GM12865 (cell line): ENCODE results near the gene PRSS12.
"Not testable (repeated sequence)": the region's sequence is repeated elsewhere in the genome, so short reads cannot be mapped to it uniquely, and the experiment has no call there.

ENCODE experiments used
- DNase-seq: peaks from one replicate; pipeline ENCODE4 v3.0.0; 2010; ENCODE audit warnings: low read depth
- H3K4me3 ChIP-seq: 2 replicates; pipeline ENCODE4 v1.5.1; 2011; ENCODE audit warnings: mild to moderate bottlenecking, low read depth, low read length, control low read depth
- TF ChIP-seq, protein P1 (sequence below): IDR thresholded peaks from 2 replicates; pipeline ENCODE4 v1.5.1; 2011; ENCODE audit warnings: low read length, control low read depth, low read depth, inconsistent platforms; ENCODE audit not compliant: insufficient read depth; ENCODE audit errors: missing control alignments

The PRSS12 gene

DNA sequence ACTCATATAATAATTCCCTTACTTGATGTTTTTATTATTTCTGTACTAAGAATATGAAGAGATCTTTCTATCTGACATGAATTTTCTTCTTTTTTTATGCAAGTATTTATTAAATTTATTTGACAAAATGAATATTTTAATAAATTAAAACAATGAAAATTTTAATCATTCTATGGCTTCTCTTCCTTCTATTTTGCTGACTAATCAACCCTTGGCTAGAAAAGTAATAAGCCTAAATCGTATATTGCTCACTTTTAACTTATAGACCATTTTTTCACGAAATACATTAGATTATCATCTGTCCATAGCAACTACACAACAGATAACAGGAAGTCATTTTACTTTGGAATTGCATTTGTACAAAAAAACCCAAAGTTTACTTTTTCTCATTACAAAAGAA lies 38.6 kb downstream of the PRSS12 start:
- no peak for DNase-seq
- TF ChIP-seq, protein P1, sequence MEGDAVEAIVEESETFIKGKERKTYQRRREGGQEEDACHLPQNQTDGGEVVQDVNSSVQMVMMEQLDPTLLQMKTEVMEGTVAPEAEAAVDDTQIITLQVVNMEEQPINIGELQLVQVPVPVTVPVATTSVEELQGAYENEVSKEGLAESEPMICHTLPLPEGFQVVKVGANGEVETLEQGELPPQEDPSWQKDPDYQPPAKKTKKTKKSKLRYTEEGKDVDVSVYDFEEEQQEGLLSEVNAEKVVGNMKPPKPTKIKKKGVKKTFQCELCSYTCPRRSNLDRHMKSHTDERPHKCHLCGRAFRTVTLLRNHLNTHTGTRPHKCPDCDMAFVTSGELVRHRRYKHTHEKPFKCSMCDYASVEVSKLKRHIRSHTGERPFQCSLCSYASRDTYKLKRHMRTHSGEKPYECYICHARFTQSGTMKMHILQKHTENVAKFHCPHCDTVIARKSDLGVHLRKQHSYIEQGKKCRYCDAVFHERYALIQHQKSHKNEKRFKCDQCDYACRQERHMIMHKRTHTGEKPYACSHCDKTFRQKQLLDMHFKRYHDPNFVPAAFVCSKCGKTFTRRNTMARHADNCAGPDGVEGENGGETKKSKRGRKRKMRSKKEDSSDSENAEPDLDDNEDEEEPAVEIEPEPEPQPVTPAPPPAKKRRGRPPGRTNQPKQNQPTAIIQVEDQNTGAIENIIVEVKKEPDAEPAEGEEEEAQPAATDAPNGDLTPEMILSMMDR, result no peak
- H3K4me3 ChIP-seq, result no peak overlapping the region

DNA sequence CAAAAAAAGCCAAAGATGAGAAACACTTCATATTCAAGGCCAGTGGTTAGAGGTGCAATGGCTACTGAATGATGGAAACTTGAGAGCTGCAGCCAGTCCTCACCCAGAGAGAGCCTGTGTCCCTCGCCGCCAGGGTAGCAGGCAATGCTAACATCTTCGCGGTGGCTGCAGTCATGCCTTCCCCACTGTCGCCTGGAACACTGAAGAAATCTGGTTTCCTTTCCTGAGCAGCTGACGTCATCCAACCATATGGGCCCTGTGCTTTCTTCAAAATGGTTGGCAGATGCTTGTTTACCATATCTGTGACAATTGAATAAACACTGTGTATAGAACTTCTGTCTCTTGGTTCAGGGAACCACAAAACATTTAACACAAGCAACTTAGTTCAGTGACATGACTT lies 39.7 kb downstream of the PRSS12 start:
- TF ChIP-seq, protein P1, result no peak
- peak; percentile 2 for DNase-seq

DNA sequence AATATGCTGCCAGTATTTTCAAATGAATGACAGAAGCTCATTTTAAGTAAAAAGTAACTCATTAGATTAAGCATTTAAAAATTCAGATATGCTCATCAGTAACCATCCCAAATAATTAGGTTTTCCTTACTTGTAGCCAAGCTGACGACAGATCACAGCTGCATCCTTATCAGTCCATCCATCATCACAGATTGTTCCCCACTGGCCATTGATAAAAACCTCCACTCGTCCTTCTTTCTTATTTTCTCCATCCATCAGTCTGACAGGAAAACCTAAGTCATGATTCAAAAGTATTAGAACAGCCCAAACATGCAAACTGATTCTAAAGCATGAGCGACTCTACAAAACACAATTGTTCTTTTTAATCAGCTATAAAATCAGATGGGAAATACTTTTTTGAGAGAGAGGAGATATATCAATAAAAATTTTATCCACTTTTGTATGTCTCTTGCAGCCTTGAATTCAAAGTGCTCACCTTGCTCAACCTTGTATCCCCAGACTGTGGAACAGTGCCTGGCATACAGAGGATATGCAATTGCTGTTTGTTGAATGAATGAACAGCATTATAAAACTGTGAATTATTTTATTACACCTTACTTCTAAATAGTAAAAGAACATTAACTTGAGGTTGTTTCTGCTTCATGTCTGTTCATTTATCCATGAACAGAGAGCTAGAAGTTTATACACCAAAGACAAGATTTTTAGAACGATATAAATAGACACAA lies 44.3 kb downstream of the PRSS12 start:
- no peak for DNase-seq
- no peak overlapping the region for H3K4me3 ChIP-seq
- TF ChIP-seq, protein P1, result no peak

More for the DNA sequence above, 39.7 kb downstream of the PRSS12 start:
- no peak overlapping the region for H3K4me3 ChIP-seq

DNA sequence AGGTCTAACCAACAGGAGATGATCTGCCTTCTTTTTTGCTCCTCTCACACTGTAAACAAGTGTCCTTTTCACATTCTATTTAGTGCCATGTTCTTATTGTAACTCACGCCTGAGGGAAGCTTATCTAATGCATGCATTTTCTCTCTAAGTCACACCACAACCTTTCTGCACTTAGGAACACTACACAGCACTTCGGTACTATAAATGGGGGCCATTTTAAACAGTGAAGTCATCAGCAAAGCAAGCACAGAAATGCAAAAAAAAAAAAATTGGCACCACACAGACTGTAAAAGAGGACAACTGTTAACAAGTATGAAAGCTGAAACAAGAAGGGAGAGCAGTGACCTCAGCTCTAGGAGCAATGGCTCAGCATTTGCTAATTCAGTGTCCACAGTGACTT lies 45.2 kb downstream of the PRSS12 start:
- no peak overlapping the region for H3K4me3 ChIP-seq
- DNase-seq, result no peak
- TF ChIP-seq, protein P1, result no peak

DNA sequence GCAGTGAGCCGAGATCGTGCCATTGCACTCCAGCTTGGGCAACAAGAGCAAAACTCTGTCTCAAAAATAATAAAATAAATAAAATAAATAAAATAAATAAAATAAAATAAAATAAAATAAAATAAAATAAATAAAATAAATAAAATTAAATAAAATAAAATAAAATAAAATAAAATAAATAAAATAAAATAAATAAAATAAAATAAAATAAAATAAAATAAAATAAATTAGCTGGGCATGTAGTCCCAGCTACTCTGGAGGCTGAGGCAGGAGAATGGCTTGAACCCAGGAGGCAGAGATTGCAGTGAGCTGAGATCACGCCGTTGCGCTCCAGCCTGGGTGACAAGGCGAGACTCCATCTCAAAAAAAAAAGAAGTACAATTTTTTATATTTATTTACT lies 53.2 kb downstream of the PRSS12 start:
- H3K4me3 ChIP-seq, DNase-seq: not testable (repeated sequence)

DNA sequence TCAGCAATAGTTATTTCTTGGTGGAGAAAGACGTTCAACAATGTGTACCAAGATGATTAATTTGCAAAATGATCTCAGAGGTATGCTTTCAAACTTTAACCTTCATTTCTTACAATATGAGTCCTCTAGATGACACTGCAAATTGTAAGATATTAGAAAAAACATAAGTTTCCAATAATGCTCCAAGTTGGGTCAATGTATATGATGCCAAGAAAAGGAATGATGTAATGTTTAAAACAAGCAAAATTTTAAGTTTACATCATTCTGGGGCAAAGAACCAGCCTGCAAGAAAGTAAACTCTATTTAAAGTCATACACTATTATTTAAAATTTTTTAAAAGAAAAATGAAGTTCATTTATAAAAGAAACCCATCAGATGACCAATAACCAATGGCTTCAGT lies 56.1 kb downstream of the PRSS12 start:
- H3K4me3 ChIP-seq, result no peak overlapping the region
- no peak for DNase-seq
- TF ChIP-seq, protein P1, result no peak

DNA sequence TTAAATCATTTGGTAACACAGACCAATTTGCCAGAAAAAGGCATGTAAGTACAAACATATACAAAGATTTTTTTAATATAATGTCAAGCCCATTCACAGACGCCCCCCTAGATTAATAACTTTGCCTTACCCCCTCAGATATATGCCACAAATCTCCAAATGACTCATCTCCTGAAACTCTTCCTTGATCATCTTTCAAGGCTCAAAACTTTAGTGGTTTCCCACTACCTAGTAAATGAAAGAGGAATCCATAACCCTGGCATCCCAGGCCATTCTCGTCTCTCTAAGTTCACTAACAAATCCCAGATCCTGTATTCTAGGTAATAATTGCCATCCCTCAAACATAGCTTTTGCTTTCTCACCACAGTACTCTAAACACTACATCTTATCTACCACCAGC lies 61.9 kb downstream of the PRSS12 start:
- TF ChIP-seq, protein P1, result no peak
- DNase-seq, result no peak
- no peak overlapping the region for H3K4me3 ChIP-seq
